ENCODE results near the gene YTHDF2.
"Not testable (repeated sequence)": the region's sequence is repeated elsewhere in the genome, so short reads cannot be mapped to it uniquely, and the experiment has no call there.

DNA sequence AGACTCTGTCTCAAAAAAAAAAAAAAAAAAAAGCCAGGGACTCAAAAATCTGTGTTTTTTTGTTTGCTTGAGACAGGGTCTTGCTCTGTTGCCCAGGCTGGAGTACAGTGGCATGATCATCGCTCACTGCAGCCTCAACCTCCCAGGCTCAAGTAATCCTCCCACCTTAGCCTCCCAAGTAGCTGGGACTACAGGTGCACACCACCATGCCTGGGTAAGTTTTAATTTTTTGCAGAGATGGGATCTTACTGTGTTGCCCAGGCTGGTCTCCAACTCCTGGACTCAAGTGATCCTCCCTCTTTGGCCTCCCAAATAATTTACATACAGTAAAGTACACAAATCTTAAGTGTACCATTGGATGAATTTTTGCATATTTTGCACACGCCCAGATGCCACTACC, 55.2 kb downstream of the YTHDF2 start:
- TF ChIP-seq CREB1, CREM (CRISPR knock-in tag; IDR thresholded peaks at IDR 0.05): not testable (repeated sequence)
- TF ChIP-seq, protein P1, sequence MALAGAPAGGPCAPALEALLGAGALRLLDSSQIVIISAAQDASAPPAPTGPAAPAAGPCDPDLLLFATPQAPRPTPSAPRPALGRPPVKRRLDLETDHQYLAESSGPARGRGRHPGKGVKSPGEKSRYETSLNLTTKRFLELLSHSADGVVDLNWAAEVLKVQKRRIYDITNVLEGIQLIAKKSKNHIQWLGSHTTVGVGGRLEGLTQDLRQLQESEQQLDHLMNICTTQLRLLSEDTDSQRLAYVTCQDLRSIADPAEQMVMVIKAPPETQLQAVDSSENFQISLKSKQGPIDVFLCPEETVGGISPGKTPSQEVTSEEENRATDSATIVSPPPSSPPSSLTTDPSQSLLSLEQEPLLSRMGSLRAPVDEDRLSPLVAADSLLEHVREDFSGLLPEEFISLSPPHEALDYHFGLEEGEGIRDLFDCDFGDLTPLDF (CRISPR knock-in tag; IDR thresholded peaks at IDR 0.05) = not testable (repeated sequence)
- TF ChIP-seq, protein P2, sequence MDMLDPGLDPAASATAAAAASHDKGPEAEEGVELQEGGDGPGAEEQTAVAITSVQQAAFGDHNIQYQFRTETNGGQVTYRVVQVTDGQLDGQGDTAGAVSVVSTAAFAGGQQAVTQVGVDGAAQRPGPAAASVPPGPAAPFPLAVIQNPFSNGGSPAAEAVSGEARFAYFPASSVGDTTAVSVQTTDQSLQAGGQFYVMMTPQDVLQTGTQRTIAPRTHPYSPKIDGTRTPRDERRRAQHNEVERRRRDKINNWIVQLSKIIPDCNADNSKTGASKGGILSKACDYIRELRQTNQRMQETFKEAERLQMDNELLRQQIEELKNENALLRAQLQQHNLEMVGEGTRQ (CRISPR knock-in tag; IDR thresholded peaks at IDR 0.05) = not testable (repeated sequence)
- TF ChIP-seq, protein P3, sequence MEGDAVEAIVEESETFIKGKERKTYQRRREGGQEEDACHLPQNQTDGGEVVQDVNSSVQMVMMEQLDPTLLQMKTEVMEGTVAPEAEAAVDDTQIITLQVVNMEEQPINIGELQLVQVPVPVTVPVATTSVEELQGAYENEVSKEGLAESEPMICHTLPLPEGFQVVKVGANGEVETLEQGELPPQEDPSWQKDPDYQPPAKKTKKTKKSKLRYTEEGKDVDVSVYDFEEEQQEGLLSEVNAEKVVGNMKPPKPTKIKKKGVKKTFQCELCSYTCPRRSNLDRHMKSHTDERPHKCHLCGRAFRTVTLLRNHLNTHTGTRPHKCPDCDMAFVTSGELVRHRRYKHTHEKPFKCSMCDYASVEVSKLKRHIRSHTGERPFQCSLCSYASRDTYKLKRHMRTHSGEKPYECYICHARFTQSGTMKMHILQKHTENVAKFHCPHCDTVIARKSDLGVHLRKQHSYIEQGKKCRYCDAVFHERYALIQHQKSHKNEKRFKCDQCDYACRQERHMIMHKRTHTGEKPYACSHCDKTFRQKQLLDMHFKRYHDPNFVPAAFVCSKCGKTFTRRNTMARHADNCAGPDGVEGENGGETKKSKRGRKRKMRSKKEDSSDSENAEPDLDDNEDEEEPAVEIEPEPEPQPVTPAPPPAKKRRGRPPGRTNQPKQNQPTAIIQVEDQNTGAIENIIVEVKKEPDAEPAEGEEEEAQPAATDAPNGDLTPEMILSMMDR (IDR thresholded peaks at IDR 0.05) = not testable (repeated sequence)
- TF ChIP-seq, protein P4, sequence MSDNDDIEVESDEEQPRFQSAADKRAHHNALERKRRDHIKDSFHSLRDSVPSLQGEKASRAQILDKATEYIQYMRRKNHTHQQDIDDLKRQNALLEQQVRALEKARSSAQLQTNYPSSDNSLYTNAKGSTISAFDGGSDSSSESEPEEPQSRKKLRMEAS (CRISPR knock-in tag; IDR thresholded peaks at IDR 0.05) = not testable (repeated sequence)
- TF ChIP-seq, protein P5, sequence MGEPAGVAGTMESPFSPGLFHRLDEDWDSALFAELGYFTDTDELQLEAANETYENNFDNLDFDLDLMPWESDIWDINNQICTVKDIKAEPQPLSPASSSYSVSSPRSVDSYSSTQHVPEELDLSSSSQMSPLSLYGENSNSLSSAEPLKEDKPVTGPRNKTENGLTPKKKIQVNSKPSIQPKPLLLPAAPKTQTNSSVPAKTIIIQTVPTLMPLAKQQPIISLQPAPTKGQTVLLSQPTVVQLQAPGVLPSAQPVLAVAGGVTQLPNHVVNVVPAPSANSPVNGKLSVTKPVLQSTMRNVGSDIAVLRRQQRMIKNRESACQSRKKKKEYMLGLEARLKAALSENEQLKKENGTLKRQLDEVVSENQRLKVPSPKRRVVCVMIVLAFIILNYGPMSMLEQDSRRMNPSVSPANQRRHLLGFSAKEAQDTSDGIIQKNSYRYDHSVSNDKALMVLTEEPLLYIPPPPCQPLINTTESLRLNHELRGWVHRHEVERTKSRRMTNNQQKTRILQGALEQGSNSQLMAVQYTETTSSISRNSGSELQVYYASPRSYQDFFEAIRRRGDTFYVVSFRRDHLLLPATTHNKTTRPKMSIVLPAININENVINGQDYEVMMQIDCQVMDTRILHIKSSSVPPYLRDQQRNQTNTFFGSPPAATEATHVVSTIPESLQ (CRISPR knock-in tag; IDR thresholded peaks at IDR 0.05) = not testable (repeated sequence)

Data from WTC11 (cell line).